Measurements from ENCODE around the gene PHACTR2. TPM values are rescaled to one million over a fixed set of nuclear protein-coding genes. Genes with fewer than 3 reads are reported as not detected.
"Not testable (repeated sequence)": the region's sequence is repeated elsewhere in the genome, so short reads cannot be mapped to it uniquely, and the experiment has no call there.

The PHACTR2 gene
- total and polyA plus RNA-seq, 8 donors: 3.0 to 126 (median 33.9) TPM

DNA sequence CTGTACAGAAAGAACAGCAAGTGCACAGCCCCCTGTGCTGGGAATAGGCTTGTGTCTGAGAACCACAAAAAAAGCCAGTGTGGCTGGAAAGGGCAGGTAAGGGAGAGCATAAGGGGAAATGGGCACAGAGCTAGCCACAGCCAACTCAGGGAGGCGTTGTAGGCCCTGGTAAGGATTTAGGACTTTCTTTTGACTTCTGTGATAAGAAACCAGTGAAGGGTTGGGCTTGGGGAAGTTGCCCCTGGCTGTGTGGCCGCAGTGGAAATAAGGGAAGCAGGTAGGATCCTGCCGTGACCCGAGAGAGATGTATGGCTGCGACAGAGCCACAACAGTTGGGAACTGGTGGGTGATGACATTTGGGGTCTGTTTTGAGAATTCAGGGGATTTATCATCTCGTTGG lies 30.0 kb upstream of the PHACTR2 start:
- Histone ChIP-seq H3K36me3 (no peaks in the 10 kb centered on the region), H3K27ac (no peak overlapping the region), H3K4me3 (no peak overlapping the region), H3K9me3 (no peaks in the 10 kb centered on the region), H3K27me3 (no peaks in the 10 kb centered on the region), H3K4me1 (peaks cover 0 to 5% (median 4%) of the 10 kb centered on the region in 4 donors)
- 77 to 87% (median 82%) methylated on average over 6 of the region's 6 CpGs for WGBS, 5 donors
- DNase-seq: no peak
- intact Hi-C loops (cut with DNase I; ENCODE audit: low total_unique reads): no loop called here
- TF ChIP-seq, protein P1, sequence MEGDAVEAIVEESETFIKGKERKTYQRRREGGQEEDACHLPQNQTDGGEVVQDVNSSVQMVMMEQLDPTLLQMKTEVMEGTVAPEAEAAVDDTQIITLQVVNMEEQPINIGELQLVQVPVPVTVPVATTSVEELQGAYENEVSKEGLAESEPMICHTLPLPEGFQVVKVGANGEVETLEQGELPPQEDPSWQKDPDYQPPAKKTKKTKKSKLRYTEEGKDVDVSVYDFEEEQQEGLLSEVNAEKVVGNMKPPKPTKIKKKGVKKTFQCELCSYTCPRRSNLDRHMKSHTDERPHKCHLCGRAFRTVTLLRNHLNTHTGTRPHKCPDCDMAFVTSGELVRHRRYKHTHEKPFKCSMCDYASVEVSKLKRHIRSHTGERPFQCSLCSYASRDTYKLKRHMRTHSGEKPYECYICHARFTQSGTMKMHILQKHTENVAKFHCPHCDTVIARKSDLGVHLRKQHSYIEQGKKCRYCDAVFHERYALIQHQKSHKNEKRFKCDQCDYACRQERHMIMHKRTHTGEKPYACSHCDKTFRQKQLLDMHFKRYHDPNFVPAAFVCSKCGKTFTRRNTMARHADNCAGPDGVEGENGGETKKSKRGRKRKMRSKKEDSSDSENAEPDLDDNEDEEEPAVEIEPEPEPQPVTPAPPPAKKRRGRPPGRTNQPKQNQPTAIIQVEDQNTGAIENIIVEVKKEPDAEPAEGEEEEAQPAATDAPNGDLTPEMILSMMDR (IDR thresholded peaks at IDR 0.05): no peak
- TF ChIP-seq POLR2AphosphoS5 (IDR thresholded peaks at IDR 0.05) (no peak), EP300 (IDR thresholded peaks at IDR 0.05) (no peak), POLR2A (IDR thresholded peaks at IDR 0.05) (no peak)

DNA sequence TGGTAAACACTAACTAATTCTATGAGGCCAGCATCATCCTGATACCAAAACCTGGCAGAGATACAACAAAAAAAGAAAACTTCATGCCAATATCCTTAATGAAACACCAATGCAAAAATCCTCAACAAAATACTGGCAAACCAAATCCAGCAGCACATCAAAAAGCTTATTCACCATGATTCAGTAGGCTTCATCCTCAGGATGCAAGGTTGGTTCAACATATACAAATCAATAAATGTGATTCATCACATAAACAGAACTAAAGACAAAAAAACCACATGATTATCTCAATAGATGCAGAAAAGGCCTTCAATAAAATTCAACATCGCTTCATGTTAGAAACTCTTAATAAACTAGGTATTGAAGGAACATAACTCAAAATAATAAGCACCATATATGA lies 28.4 kb upstream of the PHACTR2 start:
- H3K36me3 ChIP-seq; DNase-seq; H3K9me3 ChIP-seq; intact Hi-C loops (cut with DNase I; ENCODE audit: low total_unique reads); H3K27ac ChIP-seq; H3K4me3 ChIP-seq; H3K27me3 ChIP-seq: not testable (repeated sequence)
- peaks cover 0 to 12% (median 9%) of the 10 kb centered on the region in 4 donors for H3K4me1 ChIP-seq
- 97 to 100% (median 97%) methylated on average over 1 of the region's 1 CpG for WGBS, 5 donors

DNA sequence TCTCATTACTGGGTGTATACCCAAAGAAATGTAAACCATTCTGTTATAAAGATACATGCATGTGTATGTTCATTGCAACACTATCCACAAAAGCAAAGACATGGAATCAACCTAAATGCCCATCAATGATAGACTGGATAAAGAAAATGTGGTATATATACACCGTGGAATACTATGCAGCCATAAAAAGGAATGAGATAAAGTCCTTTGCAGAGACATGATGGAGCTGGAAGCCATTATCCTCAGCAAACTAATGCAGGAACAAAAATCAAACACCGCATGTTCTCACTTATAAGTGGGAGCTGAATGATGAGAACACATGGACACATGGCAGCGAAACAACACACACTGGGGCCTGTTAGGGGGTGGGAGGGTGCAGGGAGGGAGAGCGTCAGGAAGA lies 26.4 kb upstream of the PHACTR2 start:
- H3K27me3 ChIP-seq; H3K9me3 ChIP-seq; H3K4me3 ChIP-seq; DNase-seq; intact Hi-C loops (cut with DNase I; ENCODE audit: low total_unique reads); H3K36me3 ChIP-seq; H3K27ac ChIP-seq: not testable (repeated sequence)
- peaks cover 0 to 12% (median 9%) of the 10 kb centered on the region in 4 donors for H3K4me1 ChIP-seq
- WGBS, 5 donors: 95 to 99% (median 97%) methylated on average over 4 of the region's 4 CpGs

DNA sequence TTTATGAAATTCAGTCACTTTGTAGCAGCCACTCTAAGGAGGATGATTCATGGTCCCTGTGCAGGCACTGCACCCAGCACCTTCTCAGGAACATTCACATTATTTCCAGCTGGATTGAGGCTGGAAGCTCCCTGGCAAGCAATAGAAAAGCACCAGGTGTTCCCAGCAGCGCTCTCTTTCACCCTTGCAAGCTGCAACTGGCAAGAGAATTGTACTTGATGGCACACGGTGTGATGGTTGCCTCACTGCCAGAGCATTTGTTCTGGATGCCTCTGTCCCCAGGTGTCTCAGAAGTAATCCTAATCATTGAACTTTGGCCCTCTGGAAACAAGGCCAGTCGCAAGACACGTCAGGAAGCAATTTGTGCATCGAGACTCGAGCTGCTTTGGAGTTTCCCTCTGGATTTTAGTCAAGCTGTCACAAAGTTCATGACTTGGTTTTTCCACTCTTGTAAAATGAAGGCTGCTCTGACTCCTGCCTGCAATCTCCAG lies 24.9 kb upstream of the PHACTR2 start:
- WGBS, 5 donors: 14 to 34% (median 32%) methylated on average over 4 to 6 of the region's 6 CpGs
- intact Hi-C loops (cut with DNase I; ENCODE audit: low total_unique reads): no loop called here
- no peak for TF ChIP-seq POLR2A (IDR thresholded peaks at IDR 0.05)
- Histone ChIP-seq H3K27me3 (no peaks in the 10 kb centered on the region), H3K36me3 (no peaks in the 10 kb centered on the region), H3K27ac (no peak overlapping the region), H3K4me3 (no peak overlapping the region), H3K9me3 (peaks cover 0 to 6% (median 3%) of the 10 kb centered on the region in 4 donors), H3K4me1 (peaks cover 0 to 12% (median 9%) of the 10 kb centered on the region in 4 donors)
- DNase-seq: peak in 1 of 2 donors; percentile 62

DNA sequence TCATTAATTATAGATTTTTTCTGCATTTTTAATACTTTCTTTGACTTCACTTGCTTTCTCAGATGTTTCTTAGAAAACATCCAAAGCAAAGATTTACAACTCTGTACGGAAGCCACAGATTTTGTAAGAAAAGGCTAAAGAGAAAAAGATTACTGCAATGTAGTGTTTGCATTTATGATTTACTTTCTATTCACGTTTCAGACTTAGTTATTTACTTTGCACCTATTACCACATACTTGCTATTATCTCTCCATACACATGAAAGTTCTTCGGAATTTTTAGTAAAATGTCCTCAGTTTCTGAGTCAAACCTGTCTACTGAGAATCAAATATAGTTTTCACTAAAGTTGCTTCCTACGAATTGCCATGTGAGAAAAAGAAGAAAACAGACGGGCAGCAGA lies 22.2 kb upstream of the PHACTR2 start:
- no peaks in the 10 kb centered on the region for H3K36me3 ChIP-seq
- WGBS, 5 donors: 52 to 71% (median 60%) methylated on average over 5 of the region's 5 CpGs
- H3K27me3 ChIP-seq: no peaks in the 10 kb centered on the region
- no peak for DNase-seq
- H3K27ac ChIP-seq: no peak overlapping the region
- peaks cover 0 to 14% (median 3%) of the 10 kb centered on the region in 4 donors for H3K9me3 ChIP-seq
- H3K4me3 ChIP-seq: no peak overlapping the region
- peaks cover 0 to 12% (median 9%) of the 10 kb centered on the region in 4 donors for H3K4me1 ChIP-seq
- intact Hi-C loops (cut with DNase I; ENCODE audit: low total_unique reads): no loop called here
- TF ChIP-seq EP300 (IDR thresholded peaks at IDR 0.05): no peak
- TF ChIP-seq POLR2A (IDR thresholded peaks at IDR 0.05): no peak
- no peak for TF ChIP-seq POLR2AphosphoS5 (IDR thresholded peaks at IDR 0.05)
- TF ChIP-seq, protein P1 (IDR thresholded peaks at IDR 0.05): no peak

DNA sequence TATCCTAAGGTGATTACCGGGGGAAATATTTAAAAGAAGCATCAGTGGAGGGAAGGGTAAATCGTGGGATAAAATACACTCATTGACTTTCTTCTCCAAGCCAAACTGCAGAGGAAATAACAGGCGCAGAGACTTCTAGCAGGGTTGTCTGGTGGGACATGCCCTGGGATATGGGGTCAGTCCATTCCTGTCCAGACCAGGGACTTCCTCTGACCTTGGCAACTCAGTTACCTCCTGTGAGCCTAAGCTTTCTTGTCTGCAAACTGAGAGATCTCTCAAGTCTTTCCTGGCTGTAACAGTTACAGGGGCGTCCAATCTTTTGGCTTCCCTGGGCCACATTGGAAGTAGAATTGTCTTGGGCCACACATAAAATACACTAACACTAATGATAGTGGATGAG lies 21.7 kb upstream of the PHACTR2 start:
- TF ChIP-seq EP300 (IDR thresholded peaks at IDR 0.05): no peak
- no peak for TF ChIP-seq POLR2AphosphoS5 (IDR thresholded peaks at IDR 0.05)
- TF ChIP-seq POLR2A (IDR thresholded peaks at IDR 0.05): no peak
- Histone ChIP-seq H3K9me3 (peaks cover 0 to 14% (median 3%) of the 10 kb centered on the region in 4 donors), H3K27me3 (no peaks in the 10 kb centered on the region), H3K36me3 (no peaks in the 10 kb centered on the region), H3K27ac (no peak overlapping the region), H3K4me1 (peaks cover 0 to 12% (median 9%) of the 10 kb centered on the region in 4 donors), H3K4me3 (no peak overlapping the region)
- no peak for DNase-seq
- 74 to 94% (median 79%) methylated on average over 4 of the region's 4 CpGs for WGBS, 5 donors
- intact Hi-C loops (cut with DNase I; ENCODE audit: low total_unique reads): no loop called here
